ENCODE results near the gene NFIA.

The NFIA gene

DNA sequence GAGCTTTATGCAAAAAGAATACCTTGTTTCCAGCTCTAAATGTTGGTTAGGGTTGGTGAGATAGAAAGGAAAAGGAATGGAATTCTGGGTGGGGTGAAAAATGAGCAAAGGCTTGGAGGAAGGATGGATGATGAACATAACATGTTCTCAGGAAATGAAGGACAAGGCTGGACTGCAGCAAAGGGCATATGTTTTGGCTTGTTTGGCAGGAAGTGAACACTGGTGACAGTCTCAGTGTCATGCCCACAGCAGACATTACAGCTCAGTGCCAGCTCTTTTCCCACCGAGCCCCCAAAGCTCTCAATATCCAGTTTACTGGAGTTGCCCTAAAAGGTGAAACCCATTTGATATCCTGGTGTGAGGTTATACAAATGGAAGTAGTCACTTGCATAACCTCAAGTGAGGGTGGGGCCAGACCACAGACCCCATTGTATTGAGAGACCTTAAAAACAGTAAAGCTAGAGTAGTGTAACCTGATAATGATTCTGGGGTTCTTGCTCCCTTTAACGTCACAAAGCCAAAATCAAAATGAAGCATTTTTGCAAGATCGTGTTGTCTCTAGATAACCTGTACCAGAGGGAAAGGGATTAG, 270.6 kb downstream of the NFIA start:
- no peak overlapping the region for H3K4me3 ChIP-seq (ENCODE audit: low read length)
- TF ChIP-seq ZNF274 (IDR thresholded peaks at IDR 0.05; ENCODE audit: low read depth, low read length) = no peak

GRCh38 chr1:61353797-61354406, 271.5 kb downstream of the NFIA start:
- no peak overlapping the region for H3K4me3 ChIP-seq (ENCODE audit: low read length)
- no peak for TF ChIP-seq ZNF274 (IDR thresholded peaks at IDR 0.05; ENCODE audit: low read depth, low read length)

DNA sequence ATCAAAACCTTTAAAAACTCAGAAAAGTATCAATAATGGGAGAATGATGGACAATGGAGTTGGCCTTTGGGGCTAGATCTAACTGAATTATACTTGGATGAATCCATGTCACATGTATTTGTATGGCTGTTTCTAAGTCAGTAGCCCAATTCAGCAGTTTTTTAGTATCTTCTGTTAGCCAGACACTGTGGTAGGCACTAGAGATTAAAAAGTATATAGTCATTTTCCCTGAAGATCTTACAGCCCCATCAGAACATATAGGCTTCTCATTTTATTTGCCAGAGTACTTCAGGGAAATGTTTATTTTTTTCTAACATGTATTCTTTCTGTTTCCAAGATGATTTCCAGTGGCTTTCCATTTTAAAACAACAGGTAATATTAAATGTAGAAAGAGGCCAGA, 273.7 kb downstream of the NFIA start:
- TF ChIP-seq ZNF274 (IDR thresholded peaks at IDR 0.05; ENCODE audit: low read depth, low read length) = no peak
- no peak overlapping the region for H3K4me3 ChIP-seq (ENCODE audit: low read length)

DNA sequence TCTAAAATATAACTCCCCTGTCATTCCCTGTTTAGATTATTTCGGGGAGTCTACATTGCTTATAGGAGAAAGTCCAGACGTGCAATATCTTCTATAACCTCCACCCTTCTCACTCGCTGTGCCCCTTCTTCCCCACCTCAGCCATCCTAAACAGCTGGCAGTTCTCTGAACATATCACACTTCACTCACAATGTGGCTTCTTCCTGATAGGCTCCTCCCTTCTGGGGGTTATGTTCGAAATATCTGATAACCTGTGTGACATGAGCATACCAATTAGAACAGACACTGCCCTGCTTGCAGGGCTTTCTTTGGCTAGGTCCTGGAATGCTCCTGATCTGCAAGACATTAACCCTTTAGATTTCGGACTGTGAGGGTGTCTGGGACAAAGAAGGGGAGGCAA, 274.6 kb downstream of the NFIA start:
- TF ChIP-seq ZNF274 (IDR thresholded peaks at IDR 0.05; ENCODE audit: low read depth, low read length) = no peak
- H3K4me3 ChIP-seq (ENCODE audit: low read length) = no peak overlapping the region

DNA sequence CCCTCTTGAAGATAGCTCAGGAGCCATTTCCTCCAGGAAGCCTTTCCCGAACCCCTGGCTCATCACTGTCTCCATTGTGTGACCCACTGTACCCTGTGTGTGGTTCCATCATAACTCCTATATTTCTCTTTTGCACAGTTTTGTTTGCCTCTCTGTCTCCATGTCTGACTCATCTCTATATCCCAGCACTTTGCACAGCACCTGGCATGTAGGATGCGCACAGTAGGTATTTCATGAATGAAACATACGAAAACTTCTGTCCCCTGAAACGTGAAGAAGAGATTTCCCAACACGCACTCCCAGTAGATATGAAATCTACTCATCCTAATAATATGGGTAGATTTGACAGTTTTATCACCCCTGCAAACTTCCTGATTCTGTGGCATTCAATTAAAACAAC, 275.2 kb downstream of the NFIA start:
- H3K4me3 ChIP-seq (ENCODE audit: low read length) = no peak overlapping the region
- TF ChIP-seq ZNF274 (IDR thresholded peaks at IDR 0.05; ENCODE audit: low read depth, low read length) = no peak

GRCh38 chr1:61358770-61359455, 276.6 kb downstream of the NFIA start:
- TF ChIP-seq ZNF274 (IDR thresholded peaks at IDR 0.05; ENCODE audit: low read depth, low read length) = no peak
- H3K4me3 ChIP-seq (ENCODE audit: low read length) = no peak overlapping the region

- H3K4me3 ChIP-seq (ENCODE audit: low read length) = no peak overlapping the region
- no peak for TF ChIP-seq ZNF274 (IDR thresholded peaks at IDR 0.05; ENCODE audit: low read depth, low read length)
These were observed 279.6 kb downstream of the NFIA start for GRCh38 chr1:61361931-61362330.

- no peak overlapping the region for H3K4me3 ChIP-seq (ENCODE audit: low read length)
- no peak for TF ChIP-seq ZNF274 (IDR thresholded peaks at IDR 0.05; ENCODE audit: low read depth, low read length)
These were observed 280.0 kb downstream of the NFIA start for GRCh38 chr1:61362351-61362750.

- no peak overlapping the region for H3K4me3 ChIP-seq (ENCODE audit: low read length)
- TF ChIP-seq ZNF274 (IDR thresholded peaks at IDR 0.05; ENCODE audit: low read depth, low read length) = no peak
These were observed 286.0 kb downstream of the NFIA start for GRCh38 chr1:61368366-61368765.

DNA sequence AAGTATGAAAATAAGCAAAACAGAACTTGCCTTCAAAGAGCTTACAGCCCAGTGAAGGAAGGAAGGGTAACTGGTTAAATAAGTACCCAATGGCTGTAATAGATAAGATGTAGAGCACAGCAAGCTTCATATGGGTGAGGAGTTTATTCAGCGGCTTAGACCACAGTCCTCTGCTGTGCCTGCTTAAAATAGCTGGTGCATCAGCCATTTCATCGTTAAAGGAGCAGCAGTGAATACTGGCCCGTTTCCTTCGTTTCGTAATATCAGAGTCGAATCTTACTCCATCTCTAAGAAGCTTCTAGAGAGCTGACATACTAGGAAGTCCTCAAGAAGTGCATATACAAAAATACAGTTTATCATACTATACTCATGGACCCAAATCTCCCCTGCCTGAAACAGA, 286.5 kb downstream of the NFIA start:
- no peak overlapping the region for H3K4me3 ChIP-seq (ENCODE audit: low read length)
- no peak for TF ChIP-seq ZNF274 (IDR thresholded peaks at IDR 0.05; ENCODE audit: low read depth, low read length)

GRCh38 chr1:61370177-61370912, 288.0 kb downstream of the NFIA start:
- H3K4me3 ChIP-seq (ENCODE audit: low read length) = no peak overlapping the region
- TF ChIP-seq ZNF274 (IDR thresholded peaks at IDR 0.05; ENCODE audit: low read depth, low read length) = no peak

DNA sequence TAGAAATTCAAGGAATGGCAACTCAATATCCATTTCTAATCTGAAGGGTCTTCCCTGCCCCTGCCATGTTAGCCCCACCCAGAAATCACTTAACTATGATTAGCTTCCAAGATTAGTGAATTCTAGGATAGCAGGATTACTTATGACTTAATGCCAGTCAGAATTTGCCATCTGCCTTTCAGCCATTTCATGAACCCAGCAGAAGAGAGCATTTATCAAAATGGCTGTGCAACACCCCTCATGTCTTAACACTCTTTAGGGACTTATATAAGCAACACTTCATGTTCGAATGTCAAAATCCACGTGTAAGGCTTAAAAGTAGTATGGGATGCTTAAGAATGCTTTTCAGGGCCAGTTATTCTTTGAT, 288.5 kb downstream of the NFIA start:
- H3K4me3 ChIP-seq (ENCODE audit: low read length) = no peak overlapping the region
- no peak for TF ChIP-seq ZNF274 (IDR thresholded peaks at IDR 0.05; ENCODE audit: low read depth, low read length)

DNA sequence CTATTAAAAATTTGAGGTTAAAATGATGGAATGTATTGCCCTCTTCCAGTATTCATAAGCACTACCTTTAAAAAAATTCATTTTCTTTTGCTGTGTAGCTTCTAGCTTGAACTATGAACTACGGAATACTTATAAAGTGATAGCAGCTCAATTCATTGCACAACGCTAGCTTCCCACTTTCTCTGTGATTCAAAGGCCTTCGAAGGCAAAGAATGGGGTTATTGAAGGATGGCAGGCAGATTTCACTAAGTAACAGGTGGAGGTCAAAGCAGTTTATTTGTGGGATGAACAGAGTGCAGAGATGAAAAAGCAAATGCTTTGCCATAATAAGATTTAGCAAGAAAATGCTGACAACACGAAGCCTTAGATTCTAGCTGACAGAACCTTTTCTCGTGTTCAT, 290.6 kb downstream of the NFIA start:
- no peak for TF ChIP-seq ZNF274 (IDR thresholded peaks at IDR 0.05; ENCODE audit: low read depth, low read length)
- no peak overlapping the region for H3K4me3 ChIP-seq (ENCODE audit: low read length)

DNA sequence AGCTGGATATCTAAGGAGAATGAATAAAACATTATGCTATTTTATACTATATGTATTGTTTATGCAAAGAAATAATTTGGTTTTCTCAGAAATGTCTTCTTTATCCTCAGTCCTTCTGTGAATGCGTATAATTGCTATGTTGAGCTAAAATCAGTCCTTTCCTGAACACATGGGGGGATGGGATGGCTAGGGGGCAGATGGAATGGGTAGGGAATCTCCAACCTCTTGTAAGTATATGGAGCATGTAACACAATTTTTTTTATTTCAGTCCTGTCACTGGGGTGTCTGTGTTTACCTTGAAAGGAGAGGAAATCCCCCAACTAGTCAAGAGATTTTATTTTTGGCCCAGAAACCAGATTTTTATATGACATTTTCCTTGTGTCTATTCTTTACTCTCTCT, 291.8 kb downstream of the NFIA start:
- TF ChIP-seq ZNF274 (IDR thresholded peaks at IDR 0.05; ENCODE audit: low read depth, low read length) = no peak
- no peak overlapping the region for H3K4me3 ChIP-seq (ENCODE audit: low read length)
